ENCODE data around the gene SLC26A1. TPM values are rescaled to one million over a fixed set of nuclear protein-coding genes. Genes with fewer than 3 reads are reported as not detected.
A peak's percentile ranks its signal among the peaks of the same experiment; 100 is the strongest.

The SLC26A1 gene
- total RNA-seq, 1 experiment from 2014 or later, result 0.22 TPM

- H3K4me2 ChIP-seq (ENCODE audit: low read length), result peak overlapping the region; percentile 98
- peaks cover 12% of the 10 kb centered on the region; the same call in 1 of the 2 replicates for H3K79me2 ChIP-seq (ENCODE audit: insufficient read depth, low read length)
- TF ChIP-seq FOSL1 (IDR thresholded peaks at IDR 0.05; ENCODE audit: low read depth) (no peak), POLR2AphosphoS5 (IDR thresholded peaks at IDR 0.05; ENCODE audit: low read depth, low read length) (no peak), MAX (IDR thresholded peaks at IDR 0.05) (no peak), EGR1 (IDR thresholded peaks at IDR 0.05; ENCODE audit: low read depth) (no peak), POLR2A (IDR thresholded peaks at IDR 0.05; ENCODE audit: borderline replicate concordance, extremely low read depth, insufficient read depth, insufficient read length) (no peak), SIN3A (IDR thresholded peaks at IDR 0.05; ENCODE audit: low read depth) (no peak), RAD21 (IDR thresholded peaks at IDR 0.05; ENCODE audit: low read depth) (no peak)
- no peak overlapping the region for H2AFZ ChIP-seq (ENCODE audit: low read depth, low read length, poor library complexity, severe bottlenecking)
- POLR2A ChIA-PET, result no interaction called here
- BruUV-seq (replicated peaks), result no TSS peak
- H3K9me3 ChIP-seq (ENCODE audit: control insufficient read depth in 1 of 2, insufficient read depth in 1 of 2, low read depth in 1 of 2, low read length in 2 of 2), result no peaks in the 10 kb centered on the region
- peak overlapping the region; percentile 45; the same call in 1 of the 2 replicates for H3K27ac ChIP-seq (ENCODE audit: low read depth, low read length)
- H3K9me2 ChIP-seq (ENCODE audit: insufficient read depth), result no peaks in the 10 kb centered on the region
- peak overlapping the region; percentile 61 for H3K9ac ChIP-seq (ENCODE audit: low read length)
- H3K27me3 ChIP-seq (ENCODE audit: insufficient read depth, low read length), result no peaks in the 10 kb centered on the region
- peaks cover 3 to 4% of the 10 kb centered on the region in 2 experiments; a peak in 2 of 4 replicates for H3K36me3 ChIP-seq (ENCODE audit: control insufficient read depth in 1 of 2, insufficient read depth in 2 of 2, low read length in 2 of 2)
- DNase-seq (ENCODE audit: low read depth, low spot score) (peak; percentile 53), ATAC-seq (peak; percentile 15)
- intact Hi-C loops (cut with micrococcal nuclease), result loop anchor here (1.0 to 5.0 kb wide), 2 partner anchors 33 to 277 kb away; partner anchors contain the start of gene MAEA
- no peaks in the 10 kb centered on the region for H4K20me1 ChIP-seq (ENCODE audit: insufficient read depth)
- H3K4me1 ChIP-seq (ENCODE audit: control insufficient read depth in 1 of 2, insufficient read depth in 2 of 2, low read length in 2 of 2), result peaks cover 20 to 39% of the 10 kb centered on the region in 2 experiments
- RAD21 ChIA-PET (ENCODE audit: low non-redundant PET in 1 of 2, low total read pairs in 2 of 2, uncharacterized antibody in 2 of 2, unreplicated experiment in 2 of 2), result interaction anchor here in 1 of 2 experiments (0.6 kb wide), 1 partner anchor 153 kb away, joined by 5 read pairs; no protein-coding TSS in a partner anchor
- peak overlapping the region; percentile 47 to 66 for H3K4me3 ChIP-seq (replicated peaks in 1 of 2; ENCODE audit: low read depth in 1 of 2, low read length in 2 of 2)
- CTCF ChIA-PET, result interaction anchor here (1.0 to 1.4 kb wide), 4 partner anchors 17 to 408 kb away, joined by 3 read pairs; partner anchors contain the start of genes IDUA and SLC26A1
Measured at GRCh38 chr4:1010395-1011021, 17.3 kb upstream of the SLC26A1 start.
